Esophagus squamous epithelium (tissue), 4 donors: ENCODE measurements around the gene OTUD1.

Experiments
- POLR2A ChIP-seq, 4 donors: fragments of 450-650 bp; IDR thresholded peaks; one replicate each; pipeline ENCODE4 v1.6.1; 2017; ENCODE audit warnings: antibody characterized with exemption in 4 of 4, mild to moderate bottlenecking in 4 of 4, moderate library complexity in 3 of 4
- TF ChIP-seq, protein P1 (sequence below), 6 experiments: fragments of 450-650 bp in 4 of 6; fragments of 200-600 bp in 2 of 6; sonication (generic) in 2 of 6; IDR thresholded peaks; one replicate each; pipeline ENCODE4 v1.5.1; 2016 to 2019; ENCODE audit warnings: antibody characterized with exemption in 6 of 6, mild to moderate bottlenecking in 4 of 6, moderate library complexity in 4 of 6

DNA sequence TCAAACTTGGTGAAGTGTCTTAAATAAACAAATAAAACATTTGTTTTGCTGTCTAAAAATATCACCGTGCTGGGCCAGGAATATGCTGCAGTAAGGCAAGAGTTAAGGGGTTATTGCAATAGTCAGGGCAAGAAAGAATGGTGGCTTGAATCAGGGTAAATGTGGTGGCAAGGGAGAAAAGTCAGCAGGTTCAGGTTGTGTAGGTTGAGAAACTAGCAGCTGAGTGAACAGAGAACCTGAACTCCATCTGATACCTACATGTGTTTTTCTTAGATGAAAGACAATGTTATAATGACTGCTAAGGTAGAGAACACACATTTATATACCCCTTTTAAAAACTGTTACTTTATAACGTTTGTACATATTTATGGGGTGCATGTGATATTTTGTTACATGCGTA is 28.7 kb downstream of the OTUD1 start:
- TF ChIP-seq, protein P1, sequence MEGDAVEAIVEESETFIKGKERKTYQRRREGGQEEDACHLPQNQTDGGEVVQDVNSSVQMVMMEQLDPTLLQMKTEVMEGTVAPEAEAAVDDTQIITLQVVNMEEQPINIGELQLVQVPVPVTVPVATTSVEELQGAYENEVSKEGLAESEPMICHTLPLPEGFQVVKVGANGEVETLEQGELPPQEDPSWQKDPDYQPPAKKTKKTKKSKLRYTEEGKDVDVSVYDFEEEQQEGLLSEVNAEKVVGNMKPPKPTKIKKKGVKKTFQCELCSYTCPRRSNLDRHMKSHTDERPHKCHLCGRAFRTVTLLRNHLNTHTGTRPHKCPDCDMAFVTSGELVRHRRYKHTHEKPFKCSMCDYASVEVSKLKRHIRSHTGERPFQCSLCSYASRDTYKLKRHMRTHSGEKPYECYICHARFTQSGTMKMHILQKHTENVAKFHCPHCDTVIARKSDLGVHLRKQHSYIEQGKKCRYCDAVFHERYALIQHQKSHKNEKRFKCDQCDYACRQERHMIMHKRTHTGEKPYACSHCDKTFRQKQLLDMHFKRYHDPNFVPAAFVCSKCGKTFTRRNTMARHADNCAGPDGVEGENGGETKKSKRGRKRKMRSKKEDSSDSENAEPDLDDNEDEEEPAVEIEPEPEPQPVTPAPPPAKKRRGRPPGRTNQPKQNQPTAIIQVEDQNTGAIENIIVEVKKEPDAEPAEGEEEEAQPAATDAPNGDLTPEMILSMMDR (IDR thresholded peaks at IDR 0.05), result no peak
- TF ChIP-seq POLR2A (IDR thresholded peaks at IDR 0.05), result no peak
